H1 (cell line): ENCODE measurements around the gene OR4Q2. TPM values are rescaled to one million over a fixed set of nuclear protein-coding genes. Genes with fewer than 3 reads are reported as not detected.

ENCODE experiments used
- CTCF ChIA-PET: fragments of 300-600 bp; sonication (Branson Sonifier 250); formaldehyde crosslinking; loops from one replicate; lab custom pipeline; 2021; ENCODE audit not compliant: partially characterized antibody; lab: Charles Lee
- POLR2A ChIA-PET: fragments of 300-600 bp; sonication (Branson Sonifier 250); formaldehyde crosslinking; loops from one replicate; lab custom pipeline; 2021; ENCODE audit warnings: inconsistent platforms; ENCODE audit not compliant: partially characterized antibody; lab: Charles Lee
- DNase-seq, 2 experiments: peaks; one replicate each; pipeline versions ENCODE4 v3.0.0 to v3.0.0-alpha.2; 2010 to 2022; ENCODE audit warnings: low spot score in 2 of 2, low read depth in 1 of 2, mixed read lengths in 1 of 2
- FAIRE-seq: peaks from 2 replicates; lab custom pipeline; 2011; peaks lifted over from hg19 to GRCh38; lab: Jason Lieb, UNC
- H2AFZ ChIP-seq: 2 replicates; pipeline ENCODE4 v1.8.1; 2012; ENCODE audit warnings: low read length, inconsistent platforms
- H2AK5ac ChIP-seq: 2 replicates; pipeline ENCODE4 v1.6.1; 2013; ENCODE audit warnings: low read depth, low read length
- H2BK120ac ChIP-seq: replicated peaks from 2 replicates; pipeline ENCODE3; 2013; ENCODE audit warnings: low read depth, low read length, inconsistent platforms
- H2BK12ac ChIP-seq: 2 replicates; pipeline ENCODE4 v1.6.1; 2013; ENCODE audit warnings: low read depth, low read length
- H2BK15ac ChIP-seq: 2 replicates; pipeline ENCODE4 v1.6.1; 2013; ENCODE audit warnings: low read length
- H2BK20ac ChIP-seq: 2 replicates; pipeline ENCODE4 v1.6.1; 2013; ENCODE audit warnings: low read length
- H2BK5ac ChIP-seq: 2 replicates; pipeline ENCODE4 v1.6.1; 2013; ENCODE audit warnings: low read depth, low read length
- H3K14ac ChIP-seq: 2 replicates; pipeline ENCODE4 v1.6.1; 2013; ENCODE audit warnings: inconsistent platforms; ENCODE audit not compliant: insufficient read length
- H3K18ac ChIP-seq: 2 replicates; pipeline ENCODE4 v1.6.1; 2013; ENCODE audit warnings: low read length; ENCODE audit errors: extremely low read depth
- H3K23ac ChIP-seq: 2 replicates; pipeline ENCODE4 v1.6.1; 2013; ENCODE audit warnings: inconsistent platforms; ENCODE audit not compliant: insufficient read length
- H3K23me2 ChIP-seq: 2 replicates; pipeline ENCODE4 v1.6.1; 2013; ENCODE audit warnings: low read depth, low read length
- H3K27ac ChIP-seq: 2 replicates; pipeline ENCODE4 v1.6.1; 2011; ENCODE audit warnings: low read depth, low read length, inconsistent platforms
- H3K27me3 ChIP-seq, 4 experiments: replicated peaks in 1 of 4; 1 replicate in 1 of 4; 2 replicates in 3 of 4; pipeline versions ENCODE4 v1.6.1 to v1.8.1; 2011 to 2013; ENCODE audit warnings: low read length in 3 of 4, mild to moderate bottlenecking in 3 of 4, inconsistent platforms in 2 of 4, mixed read lengths in 2 of 4, moderate library complexity in 1 of 4; ENCODE audit not compliant: control insufficient read depth in 3 of 4, insufficient read depth in 3 of 4; ENCODE audit errors: extremely low read depth in 1 of 4
- H3K36me3 ChIP-seq, 4 experiments: 2 replicates each; pipeline versions ENCODE4 v1.6.1 to v1.8.1; 2011 to 2013; ENCODE audit warnings: mild to moderate bottlenecking in 4 of 4, low read length in 3 of 4, moderate library complexity in 2 of 4, control low read depth in 1 of 4, inconsistent platforms in 1 of 4; ENCODE audit not compliant: insufficient read depth in 4 of 4, control insufficient read depth in 2 of 4
- H3K4ac ChIP-seq: replicated peaks from 2 replicates; pipeline ENCODE3; 2013; ENCODE audit warnings: low read length, low read depth, mixed read lengths, inconsistent platforms; ENCODE audit not compliant: insufficient read length
- H3K4me1 ChIP-seq, 4 experiments: replicated peaks in 1 of 4; 1 replicate in 1 of 4; 2 replicates in 3 of 4; pipeline versions ENCODE4 v1.6.1 to v1.8.1; 2011 to 2013; ENCODE audit warnings: low read length in 3 of 4, inconsistent platforms in 2 of 4, mixed read lengths in 1 of 4; ENCODE audit not compliant: insufficient read depth in 4 of 4, control insufficient read depth in 3 of 4
- H3K4me2 ChIP-seq, 2 experiments: 2 replicates each; pipeline versions ENCODE4 v1.6.1 to v1.8.1; 2011 to 2013; ENCODE audit warnings: low read depth in 2 of 2, low read length in 2 of 2, control low read depth in 1 of 2, inconsistent platforms in 1 of 2, mild to moderate bottlenecking in 1 of 2; ENCODE audit not compliant: insufficient read depth in 1 of 2
- H3K4me3 ChIP-seq, 4 experiments: fragments of 200-600, 300-600 bp in 1 of 4; sonication (generic), shearing (Covaris generic), sonication (Bioruptor Twin) in 1 of 4; 2 replicates each; pipeline versions ENCODE4 v1.5.1 to v1.8.1; 2011 to 2016; ENCODE audit warnings: low read length in 4 of 4, low read depth in 3 of 4, control low read depth in 2 of 4, inconsistent platforms in 2 of 4, mild to moderate bottlenecking in 2 of 4, mixed read lengths in 1 of 4, moderate library complexity in 1 of 4; ENCODE audit not compliant: insufficient read depth in 2 of 4; ENCODE audit errors: extremely low read depth in 1 of 4
- H3K56ac ChIP-seq: replicated peaks from 2 replicates; pipeline ENCODE3; 2013; ENCODE audit warnings: low read depth, mild to moderate bottlenecking, mixed read lengths, low read length, inconsistent platforms; ENCODE audit not compliant: insufficient read length
- H3K79me1 ChIP-seq: 2 replicates; pipeline ENCODE4 v1.6.1; 2013; ENCODE audit warnings: low read depth, low read length, control low read depth
- H3K79me2 ChIP-seq, 2 experiments: 2 replicates each; pipeline versions ENCODE4 v1.6.1 to v1.8.1; 2012 to 2013; ENCODE audit warnings: low read length in 2 of 2, mild to moderate bottlenecking in 2 of 2, inconsistent platforms in 1 of 2; ENCODE audit not compliant: insufficient read depth in 2 of 2, control insufficient read depth in 1 of 2
- H3K9ac ChIP-seq, 4 experiments: replicated peaks in 1 of 4; 1 replicate in 1 of 4; 2 replicates in 3 of 4; pipeline versions ENCODE4 v1.6.1 to v1.8.1; 2011 to 2013; ENCODE audit warnings: low read depth in 3 of 4, low read length in 3 of 4, control low read depth in 2 of 4, mild to moderate bottlenecking in 2 of 4, moderate library complexity in 2 of 4, inconsistent platforms in 1 of 4; ENCODE audit errors: extremely low read depth in 1 of 4
- H3K9me3 ChIP-seq, 2 experiments: 2 replicates each; pipeline versions ENCODE4 v1.6.1 to v1.8.1; 2012 to 2013; ENCODE audit warnings: mild to moderate bottlenecking in 2 of 2, moderate library complexity in 2 of 2, control low read depth in 1 of 2, inconsistent platforms in 1 of 2, low read depth in 1 of 2, low read length in 1 of 2, mixed read lengths in 1 of 2; ENCODE audit not compliant: insufficient read depth in 2 of 2
- H4K20me1 ChIP-seq, 2 experiments: replicated peaks in 1 of 2; 2 replicates each; pipeline versions ENCODE3 to v1.8.1; 2011 to 2013; ENCODE audit warnings: inconsistent platforms in 2 of 2, low read length in 2 of 2, mild to moderate bottlenecking in 1 of 2; ENCODE audit not compliant: insufficient read depth in 2 of 2, control insufficient read depth in 1 of 2
- H4K5ac ChIP-seq: 2 replicates; pipeline ENCODE4 v1.6.1; 2013; ENCODE audit warnings: low read length, low read depth, mixed read lengths, inconsistent platforms; ENCODE audit not compliant: insufficient read length
- H4K8ac ChIP-seq: 2 replicates; pipeline ENCODE4 v1.8.0; 2013; ENCODE audit warnings: mild to moderate bottlenecking, moderate library complexity, low read length, inconsistent platforms; ENCODE audit not compliant: insufficient read depth; ENCODE audit errors: extremely low read depth
- H4K91ac ChIP-seq: replicated peaks from 2 replicates; pipeline ENCODE3; 2013; ENCODE audit warnings: low read length, mixed read lengths, inconsistent platforms; ENCODE audit not compliant: insufficient read length
- CTCF ChIP-seq, 3 experiments: IDR thresholded peaks; 1 replicate in 2 of 3; 2 replicates in 1 of 3; pipeline versions ENCODE4 v1.5.1 to v1.6.1; 2011; ENCODE audit warnings: low read length in 3 of 3, mild to moderate bottlenecking in 3 of 3, inconsistent platforms in 2 of 3, low read depth in 1 of 3, moderate library complexity in 1 of 3; ENCODE audit not compliant: insufficient read depth in 1 of 3; ENCODE audit errors: control extremely low read depth in 1 of 3
- FOSL1 ChIP-seq: IDR thresholded peaks from 2 replicates; pipeline ENCODE4 v1.6.1; 2011; ENCODE audit warnings: mild to moderate bottlenecking, low read depth, low read length, moderate library complexity; ENCODE audit not compliant: insufficient read depth
- GABPA ChIP-seq: IDR thresholded peaks from 2 replicates; pipeline ENCODE4 v1.6.1; 2011; ENCODE audit warnings: mild to moderate bottlenecking, low read length, moderate library complexity, borderline replicate concordance; ENCODE audit not compliant: insufficient read depth
- SIX5 ChIP-seq: IDR thresholded peaks from 2 replicates; pipeline ENCODE4 v1.6.1; 2011; ENCODE audit warnings: mild to moderate bottlenecking, low read depth, low read length
- SP1 ChIP-seq: IDR thresholded peaks from 2 replicates; pipeline ENCODE4 v1.6.1; 2011; ENCODE audit warnings: low read depth, low read length
- WGBS, 2 experiments: shearing (Covaris generic) in 1 of 2; methylation state at CpG; one replicate each; pipeline versions ENCODE4 v1.1.6 to v1.1.7; 2013 to 2015; ENCODE audit warnings: low lambda C conversion rate in 2 of 2, mixed read lengths in 2 of 2, inconsistent platforms in 1 of 2, low coverage in 1 of 2, missing lambda C conversion rate in 1 of 2; ENCODE audit not compliant: insufficient replicate concordance in 2 of 2, insufficient coverage in 1 of 2, insufficient read length in 1 of 2; ENCODE audit errors: extremely low coverage in 1 of 2, missing lambda C conversion rate in 1 of 2; 5-methylcytosine and 5-hydroxymethylcytosine counted together
- polyA plus RNA-seq, 7 experiments: library from polyadenylated mRNA; depleted of rRNA in 3 of 7; stranded (reverse) in 5 of 7; unstranded in 2 of 7; fragments of >200 nt in 5 of 7; fragments of 200-250 nt in 2 of 7; gene quantifications; 1 replicate in 5 of 7; 2 replicates in 1 of 7; 4 replicates in 1 of 7; pipeline versions ENCODE4 v1.2.1 to v1.2.3, GENCODE V29; 2011 to 2013; ENCODE audit warnings: missing spikeins in 2 of 7, mixed read lengths in 2 of 7
- total RNA-seq: library from RNA; stranded (reverse); fragmentation: NEBNext Ultra II Directional; extraction: Animal tissue kit (Norgen Biotek cat#: 25700); gene quantifications from 2 replicates; pipeline ENCODE4 v1.2.1, GENCODE V29; 2021

OR4Q2 gene
- total and polyA plus RNA-seq, 2 of the 8 experiments (the other 6 are each of a cell fraction or from before 2014, with no cell fraction given) = not detected

- Histone ChIP-seq H3K56ac (no peak within 1 kb of the TSS), H3K4me3 (no peak within 1 kb of the TSS), H2BK20ac (no peak within 1 kb of the TSS), H2AFZ (no peak within 1 kb of the TSS), H2BK12ac (no peak within 1 kb of the TSS), H3K4me2 (no peak within 1 kb of the TSS), H3K9me3 (peaks cover 11 to 15% of the 10 kb centered on the region in 2 experiments), H3K14ac (no peak within 1 kb of the TSS), H4K20me1 (no peaks in the 10 kb centered on the region), H3K23ac (no peak within 1 kb of the TSS), H3K4me1 (no peaks in the 10 kb centered on the region), H2BK15ac (no peak within 1 kb of the TSS), H4K91ac (no peak within 1 kb of the TSS), H4K8ac (no peak within 1 kb of the TSS), H3K27me3 (no peaks in the 10 kb centered on the region), H2BK5ac (no peak within 1 kb of the TSS), H2AK5ac (no peak within 1 kb of the TSS), H2BK120ac (no peak within 1 kb of the TSS), H3K4ac (no peak within 1 kb of the TSS), H3K18ac (no peak within 1 kb of the TSS), H3K23me2 (no peaks in the 10 kb centered on the region), H3K9ac (no peak within 1 kb of the TSS), H3K36me3 (no peaks in the 10 kb centered on the region), H3K79me2 (no peaks in the 10 kb centered on the region), H3K27ac (no peak within 1 kb of the TSS), H4K5ac (no peak within 1 kb of the TSS), H3K79me1 (no peaks in the 10 kb centered on the region)
- DNase-seq (no peak), FAIRE-seq (no peak)
- ChIA-PET CTCF (no interaction called here), POLR2A (no interaction called here)
- 93% methylated on average over 3 of the region's 3 CpGs; no CpG with 5 or more reads in 1 of the 2 experiments for WGBS, 2 experiments
- TF ChIP-seq SP1 (no peak), FOSL1 (no peak), CTCF (IDR thresholded peaks at IDR 0.05; ENCODE audit: control extremely low read depth in 1 of 3, insufficient read depth in 1 of 3, low read depth in 1 of 3, low read length in 3 of 3) (no peak), GABPA (no peak), SIX5 (no peak)
Observed at GRCh38 chr14:19975291-19975690, 26.7 kb upstream of the OR4Q2 start, which contains the start of gene OR4K15. OR4K15 (plus strand) TSS chr14:19975591; CDS start chr14:19975591, 0 bp downstream.
